ENCODE results near the gene APOL6.
A peak's percentile ranks its signal among the peaks of the same experiment; 100 is the strongest.

Gene APOL6

DNA sequence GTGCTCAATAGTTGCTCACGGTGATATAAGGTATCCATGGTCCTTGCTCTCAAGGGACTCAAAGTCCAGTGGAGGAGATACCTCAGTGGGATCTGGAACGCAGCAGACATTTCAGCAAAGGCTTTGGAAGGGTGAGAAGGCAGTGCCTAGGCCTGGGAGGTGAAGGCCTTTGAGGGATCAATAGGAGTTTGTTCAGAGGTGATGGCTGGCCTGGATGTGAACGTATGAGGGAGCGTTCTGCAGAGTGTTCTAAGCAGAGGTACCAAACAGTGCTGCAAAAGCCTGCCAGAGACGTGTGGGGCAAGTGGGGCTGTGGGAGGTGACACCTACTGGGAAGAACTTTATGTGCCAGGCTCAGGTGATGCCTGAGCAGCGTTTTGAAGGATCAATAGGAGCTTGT lies 23.7 kb upstream of the APOL6 start:
- Mint-ChIP-seq H3K4me1 (peaks cover 15% of the 10 kb centered on the region), H3K4me3 (no peak overlapping the region), H3K27ac (no peak overlapping the region), H3K36me3 (ENCODE audit: low read depth) (no peaks in the 10 kb centered on the region), H3K27me3 (peaks cover 15% of the 10 kb centered on the region), H3K9me3 (no peaks in the 10 kb centered on the region)
- DNase-seq (no peak), ATAC-seq (no peak)

DNA sequence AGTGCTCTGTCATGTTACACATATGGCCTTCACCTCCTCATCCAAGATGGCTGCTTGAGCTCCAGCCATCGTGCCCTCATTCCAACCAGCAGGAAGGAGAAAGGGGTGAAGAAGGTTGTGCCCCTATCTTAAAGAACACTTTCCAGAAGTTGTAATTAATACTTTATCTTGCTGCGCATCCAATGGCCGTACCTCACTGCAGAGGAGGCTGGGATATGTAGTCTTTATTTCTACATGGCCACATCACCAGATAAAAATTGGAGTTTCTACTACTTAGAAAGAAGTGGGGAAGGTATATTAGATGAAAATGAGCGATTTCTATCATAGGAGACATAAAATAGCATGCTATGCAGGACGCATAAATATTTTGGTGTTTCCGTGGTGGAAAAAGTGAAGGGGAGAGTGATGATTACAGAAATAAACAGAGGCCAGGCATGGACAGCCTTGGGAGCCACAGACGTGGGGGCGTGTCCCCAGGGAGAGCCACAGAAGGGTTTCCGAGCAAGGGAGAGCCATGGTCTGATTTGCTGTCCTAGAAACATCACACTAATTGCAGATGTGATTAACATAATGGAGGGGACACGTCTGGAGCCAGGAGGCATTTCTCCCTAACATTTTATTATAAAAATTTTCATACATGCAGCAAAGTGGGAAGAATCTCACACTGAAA lies 22.3 kb upstream of the APOL6 start:
- ATAC-seq = no peak
- Mint-ChIP-seq H3K4me3 (no peak overlapping the region), H3K36me3 (ENCODE audit: low read depth) (no peaks in the 10 kb centered on the region)

DNA sequence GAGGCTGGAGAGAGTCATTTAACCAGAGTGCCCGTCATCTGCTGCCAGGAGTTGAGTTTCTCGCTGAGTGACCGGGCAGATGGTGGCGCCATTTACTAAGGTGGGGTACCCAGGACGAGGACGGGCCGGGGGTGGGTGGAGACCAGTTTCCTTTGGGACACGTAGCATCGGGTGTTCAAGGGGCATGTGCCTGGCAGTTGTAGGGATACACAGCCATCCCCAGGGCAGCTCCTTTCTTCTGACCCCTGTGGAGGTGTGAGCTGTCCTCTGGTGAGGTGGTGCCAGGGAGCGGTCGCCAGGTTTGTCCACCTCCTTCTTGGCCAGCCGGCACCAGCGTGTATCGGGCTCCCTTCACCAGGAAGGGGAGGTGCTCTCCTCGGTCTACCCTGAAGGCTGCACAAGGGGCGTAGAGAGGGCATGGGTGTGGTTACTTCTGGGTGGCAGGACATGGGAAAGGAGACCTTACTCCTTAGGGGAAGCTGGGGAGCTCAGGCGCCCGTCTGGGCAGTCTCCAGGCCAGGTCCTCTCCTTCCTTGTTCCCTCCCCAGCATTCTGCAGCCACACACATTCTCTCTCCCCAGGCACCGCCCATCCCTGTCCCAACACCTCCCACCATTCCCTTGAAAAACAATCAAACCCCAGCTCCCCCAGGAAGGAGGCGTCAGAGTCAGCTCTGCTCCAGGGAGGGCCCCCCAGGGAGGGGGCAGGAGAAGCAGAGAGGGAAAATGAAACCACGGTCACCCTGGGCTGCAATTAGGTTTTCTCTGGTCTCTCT lies 20.8 kb upstream of the APOL6 start:
- Mint-ChIP-seq H3K27me3 (peaks cover 15% of the 10 kb centered on the region), H3K4me1 (peaks cover 21% of the 10 kb centered on the region), H3K36me3 (ENCODE audit: low read depth) (no peaks in the 10 kb centered on the region), H3K27ac (peak overlapping the region; percentile 59), H3K4me3 (peak overlapping the region; percentile 76), H3K9me3 (no peaks in the 10 kb centered on the region)
- peak; percentile 59 for ATAC-seq
- peak; percentile 74 for DNase-seq

More for the DNA sequence above, 22.3 kb upstream of the APOL6 start:
- H3K9me3 Mint-ChIP-seq = no peaks in the 10 kb centered on the region
- H3K4me1 Mint-ChIP-seq = peaks cover 21% of the 10 kb centered on the region
- H3K27ac Mint-ChIP-seq = no peak overlapping the region
- peaks cover 15% of the 10 kb centered on the region for H3K27me3 Mint-ChIP-seq
- DNase-seq = no peak

DNA sequence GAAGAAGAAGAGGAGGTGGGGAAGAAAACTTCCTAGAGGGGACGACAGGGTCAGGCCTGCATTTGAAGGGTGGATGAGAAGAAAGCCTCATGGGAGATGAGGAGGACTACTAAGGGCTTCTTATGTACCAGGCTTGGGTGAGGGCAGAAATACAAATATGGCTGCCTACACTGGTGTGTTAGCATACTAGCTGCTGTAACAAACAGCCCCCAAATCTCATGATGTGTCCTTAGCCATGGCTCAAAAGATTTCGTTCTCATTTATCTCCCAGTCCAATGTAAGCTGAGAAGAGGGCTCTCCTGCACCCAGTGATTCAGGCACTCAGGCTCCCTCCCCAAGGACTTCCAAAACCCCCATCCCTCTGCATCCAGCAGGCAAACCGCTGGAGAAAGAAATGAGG lies 19.5 kb upstream of the APOL6 start:
- Mint-ChIP-seq H3K4me3 (no peak overlapping the region), H3K9me3 (no peaks in the 10 kb centered on the region), H3K27ac (no peak overlapping the region), H3K36me3 (ENCODE audit: low read depth) (no peaks in the 10 kb centered on the region), H3K4me1 (peaks cover 21% of the 10 kb centered on the region), H3K27me3 (peaks cover 13% of the 10 kb centered on the region)
- ATAC-seq = no peak
- no peak for DNase-seq

DNA sequence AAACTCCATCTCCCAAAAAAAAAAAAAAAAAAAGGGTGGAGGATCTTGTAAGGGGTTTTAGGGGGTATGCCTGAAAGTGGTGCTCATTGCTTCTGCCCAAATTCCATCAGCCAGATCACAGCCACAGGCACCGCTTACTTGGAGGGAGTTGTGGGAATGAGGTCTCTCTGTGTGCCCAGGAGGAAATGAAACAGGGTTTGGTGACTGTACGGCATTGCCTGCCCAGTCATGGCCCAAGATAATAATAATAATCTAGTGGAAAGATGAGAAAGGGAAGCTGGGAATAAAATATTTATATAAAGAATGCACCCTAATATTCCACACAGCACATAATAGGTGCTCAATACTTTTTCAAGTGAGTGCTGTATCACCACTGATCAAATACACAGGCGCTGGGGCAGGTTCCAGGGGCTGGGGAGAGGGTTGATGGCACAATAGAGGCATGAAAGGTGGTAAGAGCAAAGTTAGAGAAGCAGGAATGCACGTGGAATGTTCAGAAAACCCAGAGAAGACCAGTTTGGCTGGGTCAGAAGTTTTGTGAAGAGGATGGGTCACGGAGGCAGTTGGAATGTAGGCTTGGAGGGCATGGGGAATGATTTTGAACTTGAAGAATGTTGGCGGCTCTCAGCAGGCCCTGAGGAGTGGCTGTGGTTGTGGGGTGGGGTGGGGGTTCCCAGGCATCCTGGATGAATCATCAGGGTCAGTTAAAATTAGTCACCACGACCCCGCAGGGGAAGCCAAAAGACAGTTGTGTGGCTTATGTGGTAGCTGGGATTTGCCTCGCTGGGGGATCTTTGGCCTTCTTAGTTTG lies 18.6 kb upstream of the APOL6 start:
- no peaks in the 10 kb centered on the region for H3K9me3 Mint-ChIP-seq
- H3K27ac Mint-ChIP-seq = peak overlapping the region; percentile 77
- H3K4me3 Mint-ChIP-seq = peak overlapping the region; percentile 23
- ATAC-seq (peak; percentile 62), DNase-seq (peak; percentile 77)
- peaks cover 11% of the 10 kb centered on the region for H3K27me3 Mint-ChIP-seq
- peaks cover 21% of the 10 kb centered on the region for H3K4me1 Mint-ChIP-seq
- no peaks in the 10 kb centered on the region for H3K36me3 Mint-ChIP-seq (ENCODE audit: low read depth)

DNA sequence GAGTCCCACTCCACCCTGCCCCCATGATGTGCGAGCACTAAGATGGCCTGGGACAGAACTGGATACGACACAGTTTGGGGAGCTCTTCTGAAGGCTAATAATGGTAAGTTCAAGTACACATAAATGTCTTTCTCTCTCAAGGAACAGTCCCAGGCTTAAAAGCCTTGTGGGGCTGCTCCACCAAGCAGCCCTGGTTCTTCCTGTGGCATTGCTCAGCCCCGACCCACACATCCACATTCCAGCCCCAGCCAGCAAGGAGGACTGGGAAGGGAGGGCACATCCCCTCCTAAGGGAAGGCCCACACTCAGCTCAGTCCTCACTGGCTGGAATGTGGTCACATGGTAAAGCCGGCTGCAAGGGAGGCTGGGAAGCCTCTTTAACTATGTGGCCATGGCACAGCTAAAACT lies 17.9 kb upstream of the APOL6 start:
- Mint-ChIP-seq H3K27me3 (peaks cover 7% of the 10 kb centered on the region), H3K4me3 (no peak overlapping the region), H3K9me3 (no peaks in the 10 kb centered on the region), H3K4me1 (peaks cover 23% of the 10 kb centered on the region), H3K27ac (peak overlapping the region; percentile 27), H3K36me3 (ENCODE audit: low read depth) (no peaks in the 10 kb centered on the region)
- DNase-seq = no peak
- ATAC-seq = no peak

DNA sequence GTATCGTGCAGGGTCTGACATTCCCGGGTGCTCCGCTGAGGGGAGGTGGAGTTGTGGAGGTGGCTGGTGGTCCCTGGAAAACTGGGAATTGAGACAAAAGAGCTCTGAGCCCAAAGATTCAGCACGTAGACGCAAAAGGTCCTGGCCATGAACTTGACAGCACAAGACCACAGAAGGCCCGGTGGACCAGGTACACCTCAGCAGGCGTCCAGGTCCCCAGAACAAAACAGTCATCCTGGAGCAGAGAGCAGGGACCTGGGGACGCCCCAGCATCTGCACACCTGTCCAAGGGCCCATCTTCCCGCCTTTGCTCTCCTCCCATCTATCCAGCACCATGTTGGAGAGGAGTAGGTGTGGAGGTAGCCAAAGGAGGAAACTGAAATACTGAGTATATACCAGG lies 17.4 kb upstream of the APOL6 start:
- Mint-ChIP-seq H3K4me1 (peaks cover 23% of the 10 kb centered on the region), H3K27ac (no peak overlapping the region), H3K27me3 (peaks cover 7% of the 10 kb centered on the region), H3K9me3 (no peaks in the 10 kb centered on the region), H3K4me3 (no peak overlapping the region), H3K36me3 (ENCODE audit: low read depth) (no peaks in the 10 kb centered on the region)
- DNase-seq (no peak), ATAC-seq (no peak)

DNA sequence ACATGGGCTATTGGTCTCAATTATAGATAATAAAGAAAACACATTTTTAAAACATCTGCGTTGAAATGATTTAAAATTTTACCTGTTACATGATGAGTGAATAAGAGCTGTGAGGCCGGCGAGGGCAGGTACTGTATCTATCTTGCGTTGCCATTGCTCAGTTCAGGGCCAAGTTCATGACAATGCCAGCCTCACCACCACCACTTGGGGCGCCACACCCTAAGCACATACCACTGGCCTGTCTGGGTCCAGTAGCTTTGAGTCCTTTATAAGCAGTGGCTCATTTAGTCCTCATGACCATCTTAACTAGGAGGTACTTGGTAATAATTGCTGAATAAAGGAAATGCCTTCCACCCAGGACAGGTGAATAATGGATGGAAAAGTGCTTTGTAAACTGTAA lies 16.6 kb upstream of the APOL6 start:
- peaks cover 7% of the 10 kb centered on the region for H3K27me3 Mint-ChIP-seq
- H3K4me3 Mint-ChIP-seq = no peak overlapping the region
- H3K36me3 Mint-ChIP-seq (ENCODE audit: low read depth) = no peaks in the 10 kb centered on the region
- ATAC-seq = no peak
- peaks cover 23% of the 10 kb centered on the region for H3K4me1 Mint-ChIP-seq
- peak; percentile 47 for DNase-seq
- H3K9me3 Mint-ChIP-seq = no peaks in the 10 kb centered on the region
- H3K27ac Mint-ChIP-seq = no peak overlapping the region

DNA sequence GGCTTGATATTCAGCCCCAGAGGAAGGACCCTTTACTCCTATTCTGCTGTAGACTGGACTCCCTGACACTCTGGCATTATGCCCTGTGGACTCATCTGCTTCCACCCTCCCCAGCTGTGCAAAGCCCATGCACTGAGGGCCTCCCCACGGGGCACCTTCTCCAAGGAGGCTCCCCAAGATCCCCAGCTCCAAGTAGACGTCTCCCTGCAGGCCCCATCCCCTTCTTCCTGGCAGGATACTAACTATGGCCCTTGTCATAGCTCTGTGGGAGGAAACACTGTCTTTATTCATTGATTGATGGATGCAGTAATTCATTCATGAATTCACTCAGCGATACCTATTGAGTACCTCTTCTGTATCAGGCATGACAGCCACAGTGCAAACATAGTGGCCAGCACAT lies 15.3 kb upstream of the APOL6 start:
- peaks cover 17% of the 10 kb centered on the region for H3K4me1 Mint-ChIP-seq
- peaks cover 5% of the 10 kb centered on the region for H3K27me3 Mint-ChIP-seq
- H3K4me3 Mint-ChIP-seq = no peak overlapping the region
- H3K36me3 Mint-ChIP-seq (ENCODE audit: low read depth) = no peaks in the 10 kb centered on the region
- no peak overlapping the region for H3K27ac Mint-ChIP-seq
- no peak for DNase-seq
- H3K9me3 Mint-ChIP-seq = no peaks in the 10 kb centered on the region
- ATAC-seq = no peak

DNA sequence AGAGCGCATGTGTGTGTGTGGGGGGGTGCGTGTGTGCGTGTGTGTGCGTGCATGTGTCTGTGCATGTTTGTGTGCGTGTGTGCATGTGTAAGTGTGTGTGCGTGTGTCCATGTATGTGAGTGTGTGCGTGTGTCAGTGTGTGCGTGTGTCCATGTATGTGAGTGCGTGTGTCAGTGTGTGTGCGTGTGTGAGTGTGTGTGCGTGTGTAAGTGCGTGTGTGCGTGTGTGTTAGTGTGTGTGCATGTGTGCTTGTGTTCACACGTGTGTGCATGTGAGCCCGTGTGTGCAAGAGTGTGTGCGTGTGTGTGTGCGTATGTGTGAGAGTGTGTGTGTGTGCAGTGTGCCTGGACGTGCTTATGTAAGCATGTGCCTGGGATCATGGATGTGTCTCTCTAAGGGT lies 14.7 kb upstream of the APOL6 start:
- DNase-seq = no peak
- peaks cover 3% of the 10 kb centered on the region for H3K27me3 Mint-ChIP-seq
- H3K27ac Mint-ChIP-seq = no peak overlapping the region
- H3K4me3 Mint-ChIP-seq = no peak overlapping the region
- no peak for ATAC-seq
- peaks cover 16% of the 10 kb centered on the region for H3K4me1 Mint-ChIP-seq
- no peaks in the 10 kb centered on the region for H3K9me3 Mint-ChIP-seq
- no peaks in the 10 kb centered on the region for H3K36me3 Mint-ChIP-seq (ENCODE audit: low read depth)

DNA sequence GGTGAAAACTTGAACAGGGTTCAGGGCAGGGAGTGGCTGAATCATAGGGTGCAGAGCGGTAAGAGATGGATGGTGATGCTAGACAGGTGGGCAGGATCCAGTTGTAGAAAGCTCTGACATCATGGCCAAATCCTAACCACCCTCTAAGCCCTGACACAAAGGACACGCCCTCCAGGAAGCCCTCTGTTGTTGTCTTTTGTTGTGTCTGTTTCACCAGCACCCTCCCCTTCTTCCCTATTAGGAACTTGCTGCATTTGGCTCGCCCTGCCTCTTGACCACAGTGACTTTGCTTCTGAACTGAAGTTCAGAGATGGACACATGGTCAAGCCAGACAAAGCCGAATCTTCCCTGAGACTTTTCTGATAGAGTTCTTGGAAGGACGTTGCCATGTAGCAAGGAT lies 14.2 kb upstream of the APOL6 start:
- DNase-seq (no peak), ATAC-seq (no peak)
- peaks cover 1% of the 10 kb centered on the region for H3K27me3 Mint-ChIP-seq
- H3K4me3 Mint-ChIP-seq = no peak overlapping the region
- no peaks in the 10 kb centered on the region for H3K36me3 Mint-ChIP-seq (ENCODE audit: low read depth)
- peaks cover 15% of the 10 kb centered on the region for H3K4me1 Mint-ChIP-seq
- no peak overlapping the region for H3K27ac Mint-ChIP-seq
- no peaks in the 10 kb centered on the region for H3K9me3 Mint-ChIP-seq

DNA sequence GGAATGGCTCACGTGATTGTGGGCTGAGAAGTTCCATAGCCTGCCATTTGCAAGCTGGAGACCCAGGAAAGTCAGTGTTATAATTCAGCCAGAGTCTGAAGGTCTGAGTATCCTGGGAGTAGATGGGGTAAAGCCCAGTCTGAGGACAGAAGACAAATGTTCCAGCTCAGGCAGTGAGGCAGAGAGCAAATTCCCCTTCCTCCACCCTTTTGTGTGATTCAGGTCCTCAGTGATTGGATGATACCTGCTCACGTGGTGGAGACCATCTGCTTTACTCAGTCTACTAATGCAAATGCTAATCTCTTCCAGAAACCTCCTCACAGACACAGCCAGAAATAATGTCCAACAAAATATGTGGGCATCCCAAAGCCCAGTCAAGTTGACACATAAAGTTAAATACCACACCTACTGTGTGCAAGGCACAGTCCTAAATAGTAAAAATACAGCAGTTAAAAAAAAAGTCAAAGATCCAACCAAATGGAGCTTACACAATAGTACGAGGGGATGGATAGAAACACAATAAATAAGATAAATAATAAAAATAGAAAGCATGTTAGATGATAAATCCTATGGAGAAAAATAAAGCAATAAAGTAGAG lies 13.2 kb upstream of the APOL6 start:
- peaks cover 5% of the 10 kb centered on the region for H3K4me1 Mint-ChIP-seq

DNA sequence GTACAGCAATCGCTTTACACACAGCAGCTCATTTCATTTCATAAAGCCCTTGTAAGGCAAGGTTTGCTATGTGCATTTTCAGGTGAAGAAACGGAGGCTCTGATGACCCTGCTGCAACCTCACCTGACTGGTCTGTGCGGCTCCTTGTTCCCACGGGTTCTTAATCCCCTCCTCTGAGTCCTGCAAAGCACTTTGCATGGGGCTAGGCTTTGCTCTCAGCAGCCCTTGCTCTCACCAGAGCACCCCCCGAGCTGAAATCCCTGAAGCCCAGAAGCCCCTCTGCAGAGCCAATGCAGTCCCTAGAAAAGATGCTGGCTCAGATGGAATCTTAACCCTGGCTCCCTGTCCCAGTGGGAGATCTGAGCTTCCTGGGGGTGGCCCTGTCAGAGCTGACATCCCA lies 11.0 kb upstream of the APOL6 start:
- Mint-ChIP-seq H3K9me3 (no peaks in the 10 kb centered on the region), H3K4me1 (peaks cover 10% of the 10 kb centered on the region), H3K36me3 (ENCODE audit: low read depth) (no peaks in the 10 kb centered on the region), H3K4me3 (no peak overlapping the region), H3K27ac (no peak overlapping the region), H3K27me3 (peaks cover 1% of the 10 kb centered on the region)
- DNase-seq (no peak), ATAC-seq (no peak)

More for the DNA sequence above, 13.2 kb upstream of the APOL6 start:
- Mint-ChIP-seq H3K4me3 (no peak overlapping the region), H3K36me3 (ENCODE audit: low read depth) (no peaks in the 10 kb centered on the region), H3K9me3 (no peaks in the 10 kb centered on the region), H3K27ac (no peak overlapping the region), H3K27me3 (peaks cover 1% of the 10 kb centered on the region)
- no peak for DNase-seq
- ATAC-seq = peak; percentile 40

DNA sequence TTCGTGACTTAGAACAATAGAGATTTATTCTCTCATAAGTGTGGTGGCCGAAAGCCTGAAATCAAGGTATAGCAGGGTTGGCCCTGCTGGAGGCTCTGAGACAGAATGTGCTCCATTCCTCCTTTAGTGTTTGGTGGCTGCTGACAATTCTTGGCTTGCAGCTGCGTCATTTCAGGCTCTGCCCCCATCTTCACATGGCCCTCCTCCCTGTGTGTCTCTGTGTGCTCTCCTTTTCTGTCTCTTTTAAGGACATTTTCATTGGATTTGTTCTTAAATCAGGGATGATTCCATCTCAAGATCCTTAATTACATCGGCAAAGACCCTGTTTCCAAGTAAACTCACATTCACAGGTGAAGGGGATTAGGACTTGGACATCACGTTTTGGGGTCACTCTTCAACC lies 10.2 kb upstream of the APOL6 start:
- H3K4me3 Mint-ChIP-seq = no peak overlapping the region
- H3K4me1 Mint-ChIP-seq = peaks cover 10% of the 10 kb centered on the region
- H3K9me3 Mint-ChIP-seq = no peaks in the 10 kb centered on the region
- peaks cover 1% of the 10 kb centered on the region for H3K27me3 Mint-ChIP-seq
- DNase-seq (no peak), ATAC-seq (no peak)
- H3K36me3 Mint-ChIP-seq (ENCODE audit: low read depth) = no peaks in the 10 kb centered on the region
- H3K27ac Mint-ChIP-seq = no peak overlapping the region
